PC-9 (cell line): ENCODE measurements around the gene LRRC27. TPM values are rescaled to one million over a fixed set of nuclear protein-coding genes. Genes with fewer than 3 reads are reported as not detected.

Experiments
- BruUV-seq: library from RNA; stranded (reverse); fragments of 400-500 nt; replicated peaks from 2 replicates; lab custom pipeline; 2021; lab: Mats Ljungman, UMichigan
- CTCF ChIA-PET: fragments of 300-600 bp; sonication (Branson Sonifier 250); formaldehyde crosslinking; loops from one replicate; lab custom pipeline; 2022; ENCODE audit warnings: antibody characterized with exemption; lab: Charles Lee
- POLR2A ChIA-PET: fragments of 300-600 bp; sonication (Branson Sonifier 250); formaldehyde crosslinking; loops from one replicate; lab custom pipeline; 2022; ENCODE audit warnings: antibody characterized with exemption; ENCODE audit not compliant: unreplicated experiment; lab: Charles Lee
- DNase-seq, 2 experiments: peaks; one replicate each; pipeline versions ENCODE4 v3.0.0 to v3.0.0-alpha.2; 2015 to 2022; ENCODE audit warnings: mixed read lengths in 1 of 2
- H2AFZ ChIP-seq: fragments of 200-600 bp; sonication (generic); 2 replicates; pipeline ENCODE4 v1.8.1; 2017; ENCODE audit warnings: antibody characterized with exemption
- H3F3A ChIP-seq: fragments of 200-600 bp; sonication (generic); 2 replicates; pipeline ENCODE4 v1.8.1; 2017; ENCODE audit warnings: antibody characterized with exemption, mild to moderate bottlenecking, low read depth; ENCODE audit not compliant: insufficient read depth
- H3K27ac ChIP-seq: fragments of 200-600 bp; sonication (generic); 2 replicates; pipeline ENCODE4 v1.6.1; 2016; ENCODE audit warnings: mixed run types
- H3K27me3 ChIP-seq: fragments of 200-600 bp; sonication (generic); 2 replicates; pipeline ENCODE4 v1.6.1; 2016; ENCODE audit warnings: low read depth, mixed run types; ENCODE audit not compliant: insufficient read depth
- H3K36me3 ChIP-seq: fragments of 200-600 bp; sonication (generic); 2 replicates; pipeline ENCODE4 v1.6.1; 2016; ENCODE audit warnings: low read depth, mixed run types
- H3K4me1 ChIP-seq: fragments of 200-600 bp; sonication (generic); replicated peaks from 2 replicates; pipeline ENCODE4 v1.6.1; 2016; ENCODE audit warnings: mixed run types; ENCODE audit not compliant: insufficient read depth
- H3K4me2 ChIP-seq: fragments of 200-600 bp; sonication (generic); 2 replicates; pipeline ENCODE4 v1.6.1; 2017; ENCODE audit warnings: mixed run types
- H3K4me3 ChIP-seq: fragments of 200-600 bp; sonication (generic); 2 replicates; pipeline ENCODE4 v1.6.1; 2016; ENCODE audit warnings: mixed run types
- H3K79me2 ChIP-seq: fragments of 200-600 bp; sonication (generic); 2 replicates; pipeline ENCODE4 v1.6.1; 2017; ENCODE audit warnings: low read depth, mixed run types
- H3K9me2 ChIP-seq: fragments of 200-600 bp; sonication (generic); 2 replicates; pipeline ENCODE4 v1.8.1; 2017; ENCODE audit warnings: mild to moderate bottlenecking; ENCODE audit not compliant: insufficient read depth
- H3K9me3 ChIP-seq: fragments of 200-600 bp; sonication (generic); 2 replicates; pipeline ENCODE4 v1.8.1; 2016; ENCODE audit warnings: low read depth; ENCODE audit not compliant: insufficient read depth
- H4K20me1 ChIP-seq: fragments of 200-600 bp; sonication (generic); 2 replicates; pipeline ENCODE4 v1.8.1; 2017; ENCODE audit not compliant: insufficient read depth
- EZH2 ChIP-seq: fragments of 200-600 bp; sonication (generic); IDR thresholded peaks from 2 replicates; pipeline ENCODE4 v1.8.0; 2017; ENCODE audit warnings: antibody characterized with exemption, low read depth
- intact Hi-C: fragments of 100-400 bp; cut with micrococcal nuclease; formaldehyde crosslinking; loops from one replicate; pipeline ENCODE4 v1.10.0; 2022; ENCODE audit not compliant: unreplicated experiment
- total RNA-seq: library from RNA; stranded (reverse); gene quantifications from 2 replicates; pipeline ENCODE4 v1.2.3, GENCODE V29; 2021
- TF ChIP-seq, protein P1 (sequence below): fragments of 200-600 bp; sonication (generic); conservative IDR thresholded peaks from 2 replicates; pipeline ENCODE4 v1.6.1; 2017; ENCODE audit warnings: mixed run types, antibody characterized with exemption, mild to moderate bottlenecking, moderate library complexity

LRRC27 gene
- total RNA-seq, 1 experiment from 2014 or later, result 10.0 TPM

DNA sequence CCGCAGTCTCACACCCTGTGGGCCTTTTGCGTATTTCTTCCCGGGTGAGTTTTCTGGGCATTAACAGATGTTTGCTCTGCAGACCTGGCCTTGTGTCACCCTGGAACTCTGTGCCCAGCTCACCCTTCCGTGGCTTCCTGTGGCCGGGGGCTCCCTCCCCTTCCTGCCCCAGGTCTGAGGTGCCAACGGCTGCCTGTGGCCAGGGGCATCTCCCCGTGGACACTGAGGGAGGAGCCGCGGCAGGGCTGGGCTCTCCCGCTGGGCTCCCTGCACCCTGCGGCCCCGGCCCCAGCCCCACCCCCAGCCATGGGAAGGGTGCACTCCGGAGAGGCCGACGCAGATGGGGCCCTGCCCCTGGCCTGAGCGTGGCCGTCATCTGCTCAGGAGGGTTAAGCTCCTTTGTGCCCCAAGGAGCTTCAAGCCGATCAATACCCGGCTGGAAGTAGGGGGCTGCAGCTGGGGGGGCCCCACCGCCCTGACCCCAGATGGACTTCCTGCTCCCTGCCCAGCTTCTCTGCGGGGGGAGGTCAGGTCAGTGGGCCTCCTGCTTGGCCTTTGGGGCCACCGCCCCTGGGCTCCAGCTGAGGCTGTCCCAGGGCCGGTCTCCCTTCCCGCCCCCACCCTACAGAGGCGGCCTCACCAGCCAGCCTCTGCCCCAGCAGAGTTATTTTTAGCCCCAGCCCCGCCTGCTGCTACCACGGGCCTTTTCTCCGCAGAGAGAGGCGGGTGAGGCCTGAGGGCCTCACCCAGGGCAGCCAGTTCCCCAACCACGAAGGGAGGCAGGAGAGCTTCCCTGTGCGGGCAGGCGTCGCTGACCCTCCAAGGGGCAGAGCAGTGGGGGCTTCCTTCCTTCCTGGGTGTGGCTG lies 89.2 kb downstream of the LRRC27 start:
- Histone ChIP-seq H3K4me3 (peak overlapping the region; percentile 35; the same call in 1 of the 2 replicates), H3K36me3 (no peaks in the 10 kb centered on the region), H3K27ac (peak overlapping the region; percentile 88), H3K9me3 (no peaks in the 10 kb centered on the region), H3K4me1 (peaks cover 51% of the 10 kb centered on the region), H3K4me2 (peak overlapping the region; percentile 73), H3F3A (peaks cover 18% of the 10 kb centered on the region), H3K9me2 (no peaks in the 10 kb centered on the region), H4K20me1 (no peaks in the 10 kb centered on the region), H3K27me3 (no peaks in the 10 kb centered on the region), H2AFZ (no peak overlapping the region), H3K79me2 (no peaks in the 10 kb centered on the region)
- BruUV-seq, result TSS peak; percentile 38
- POLR2A ChIA-PET, result interaction anchor here (0.6 kb wide), 3 partner anchors 13 to 440 kb away, joined by 3 to 8 read pairs (median 5); no protein-coding TSS in a partner anchor
- CTCF ChIA-PET, result interaction anchor here (0.6 to 0.7 kb wide), 2 partner anchors 26 to 363 kb away, joined by 9 to 17 read pairs; no protein-coding TSS in a partner anchor
- intact Hi-C loops, result loop anchor here (1.0 kb wide), 2 partner anchors 22 to 25 kb away; no protein-coding TSS in a partner anchor
- DNase-seq, result peak; percentile 63 to 77
- TF ChIP-seq EZH2, result no peak
- TF ChIP-seq, protein P1, sequence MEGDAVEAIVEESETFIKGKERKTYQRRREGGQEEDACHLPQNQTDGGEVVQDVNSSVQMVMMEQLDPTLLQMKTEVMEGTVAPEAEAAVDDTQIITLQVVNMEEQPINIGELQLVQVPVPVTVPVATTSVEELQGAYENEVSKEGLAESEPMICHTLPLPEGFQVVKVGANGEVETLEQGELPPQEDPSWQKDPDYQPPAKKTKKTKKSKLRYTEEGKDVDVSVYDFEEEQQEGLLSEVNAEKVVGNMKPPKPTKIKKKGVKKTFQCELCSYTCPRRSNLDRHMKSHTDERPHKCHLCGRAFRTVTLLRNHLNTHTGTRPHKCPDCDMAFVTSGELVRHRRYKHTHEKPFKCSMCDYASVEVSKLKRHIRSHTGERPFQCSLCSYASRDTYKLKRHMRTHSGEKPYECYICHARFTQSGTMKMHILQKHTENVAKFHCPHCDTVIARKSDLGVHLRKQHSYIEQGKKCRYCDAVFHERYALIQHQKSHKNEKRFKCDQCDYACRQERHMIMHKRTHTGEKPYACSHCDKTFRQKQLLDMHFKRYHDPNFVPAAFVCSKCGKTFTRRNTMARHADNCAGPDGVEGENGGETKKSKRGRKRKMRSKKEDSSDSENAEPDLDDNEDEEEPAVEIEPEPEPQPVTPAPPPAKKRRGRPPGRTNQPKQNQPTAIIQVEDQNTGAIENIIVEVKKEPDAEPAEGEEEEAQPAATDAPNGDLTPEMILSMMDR, result no peak

DNA sequence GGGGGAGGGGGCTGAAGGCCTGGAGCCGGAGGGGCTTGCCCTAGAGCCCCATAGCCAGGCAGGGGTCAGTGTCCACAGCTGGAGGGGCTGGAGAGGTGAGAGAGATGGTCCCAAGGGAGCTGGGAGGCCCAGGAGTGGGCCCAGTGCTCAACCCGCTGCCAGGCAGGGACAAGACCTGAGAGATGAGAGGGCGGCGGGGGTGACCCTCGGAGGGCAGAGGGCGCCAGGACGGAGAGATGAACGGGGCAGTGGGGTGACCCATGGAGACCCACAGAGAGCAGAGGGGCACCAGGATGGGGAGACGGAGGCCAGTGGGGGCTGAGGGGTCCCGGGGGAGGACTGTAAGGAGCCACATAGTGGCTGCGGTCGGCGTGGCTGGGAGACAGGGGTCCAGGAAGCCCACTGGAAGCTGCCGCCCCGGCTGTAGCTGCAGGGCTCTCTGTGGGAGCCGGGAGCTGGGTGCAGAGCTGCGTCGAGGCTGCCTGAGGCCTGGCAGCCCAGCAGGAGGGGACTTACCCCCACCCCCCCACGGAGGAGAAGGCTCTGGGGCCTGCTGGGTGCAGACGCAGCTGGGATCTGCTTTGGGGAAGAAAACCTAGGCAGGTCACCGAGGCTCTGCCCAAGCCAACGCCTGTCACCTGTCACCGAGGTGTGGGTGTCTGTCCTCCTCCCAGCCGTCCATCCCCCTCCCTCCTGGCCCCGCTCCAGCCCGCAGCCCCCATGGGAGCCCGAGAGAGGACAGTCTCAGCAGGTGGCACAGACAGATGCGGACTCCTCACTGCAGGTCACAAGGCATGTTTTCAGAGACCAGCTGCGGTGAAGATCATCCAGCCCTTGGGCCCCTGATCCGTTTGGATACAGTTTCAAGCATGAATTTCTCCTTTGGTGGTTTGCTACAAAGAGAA lies 90.1 kb downstream of the LRRC27 start:
- Histone ChIP-seq H3K4me3 (peak overlapping the region; percentile 35; the same call in 1 of the 2 replicates), H4K20me1 (no peaks in the 10 kb centered on the region), H3K4me2 (peak overlapping the region; percentile 73), H3K27me3 (no peaks in the 10 kb centered on the region), H2AFZ (no peak overlapping the region), H3K79me2 (no peaks in the 10 kb centered on the region), H3K36me3 (no peaks in the 10 kb centered on the region), H3F3A (peaks cover 18% of the 10 kb centered on the region), H3K4me1 (peaks cover 51% of the 10 kb centered on the region), H3K9me3 (no peaks in the 10 kb centered on the region), H3K9me2 (no peaks in the 10 kb centered on the region), H3K27ac (peak overlapping the region; percentile 88)
- TF ChIP-seq, protein P1, result no peak
- TF ChIP-seq EZH2, result no peak
- POLR2A ChIA-PET, result no interaction called here
- no peak for DNase-seq
- CTCF ChIA-PET, result interaction anchor here (0.7 kb wide), 1 partner anchor 364 kb away, joined by 9 read pairs; no protein-coding TSS in a partner anchor
- TSS peak; percentile 17 for BruUV-seq
- intact Hi-C loops, result loop anchor here (1.0 kb wide), 2 partner anchors 23 to 24 kb away; no protein-coding TSS in a partner anchor
